GM21576 (cell line): ENCODE data around the gene SLC10A3.
A peak's percentile ranks its signal among the peaks of the same experiment; 100 is the strongest.

Experiments used
- ATAC-seq: cut with Tn5 transposase; IDR thresholded peaks from one replicate; pipeline ENCODE4 v1.9.1; 2021; ENCODE audit warnings: mild to moderate bottlenecking, moderate library complexity; ENCODE audit not compliant: unreplicated experiment

The SLC10A3 gene

GRCh38 chrX:154490414-154491083 is at the start of gene SLC10A3:
SLC10A3 (minus strand) TSS chrX:154490629; CDS start chrX:154488940, 1,689 bp downstream.
- ATAC-seq = peak; percentile 69

GRCh38 chrX:154539077-154539476 is 48.6 kb upstream of the SLC10A3 start:
- no peak for ATAC-seq

GRCh38 chrX:154535892-154536291 is 45.5 kb upstream of the SLC10A3 start:
- no peak for ATAC-seq

- ATAC-seq = peak; percentile 95
Measured at GRCh38 chrX:154534526-154535322, 44.3 kb upstream of the SLC10A3 start.

- no peak for ATAC-seq
Measured at GRCh38 chrX:154532690-154533089, 42.3 kb upstream of the SLC10A3 start.

DNA sequence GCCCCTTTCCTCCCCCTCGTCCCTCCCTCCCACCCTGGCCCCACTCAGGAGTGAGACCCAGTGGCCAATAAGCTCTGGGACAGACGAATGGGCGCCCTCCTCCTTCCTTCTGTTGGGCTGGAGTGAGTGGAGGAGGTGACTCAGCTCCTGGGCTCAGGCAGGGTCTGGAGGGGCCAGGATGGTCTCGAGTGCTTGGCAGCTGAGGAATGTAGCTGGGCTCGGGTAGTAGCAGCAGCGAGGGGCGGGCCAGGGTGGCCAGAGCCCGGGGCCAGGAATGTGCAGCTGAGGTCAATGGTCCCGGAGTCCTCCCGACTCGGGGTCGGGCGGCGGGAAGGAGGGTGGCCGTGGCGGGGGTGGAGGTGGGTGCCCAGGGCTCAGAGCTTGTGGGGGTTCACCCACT is 41.2 kb upstream of the SLC10A3 start:
- ATAC-seq = no peak

GRCh38 chrX:154530286-154530685 is 39.9 kb upstream of the SLC10A3 start:
- ATAC-seq = no peak

DNA sequence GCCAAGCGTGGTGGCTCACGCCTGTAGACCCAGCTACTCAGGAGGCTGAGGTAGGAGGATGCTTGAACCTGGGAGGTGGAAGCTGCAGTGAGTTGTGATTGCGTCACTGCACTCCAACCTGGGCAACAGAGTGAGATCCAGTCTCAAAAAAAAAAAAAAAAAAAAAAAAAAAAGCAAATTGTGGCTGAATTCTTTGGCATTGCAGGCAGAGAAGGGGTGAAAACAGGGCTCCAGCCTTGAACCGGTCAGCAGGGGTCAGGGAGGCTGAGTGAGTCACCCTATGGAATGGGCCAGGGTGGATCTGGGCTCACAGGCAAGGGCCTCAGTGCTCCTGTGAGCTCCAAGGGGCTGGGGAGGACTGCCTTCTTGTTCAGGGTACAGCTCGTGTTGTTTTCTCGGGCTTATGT is 38.8 kb upstream of the SLC10A3 start:
- ATAC-seq = no peak

DNA sequence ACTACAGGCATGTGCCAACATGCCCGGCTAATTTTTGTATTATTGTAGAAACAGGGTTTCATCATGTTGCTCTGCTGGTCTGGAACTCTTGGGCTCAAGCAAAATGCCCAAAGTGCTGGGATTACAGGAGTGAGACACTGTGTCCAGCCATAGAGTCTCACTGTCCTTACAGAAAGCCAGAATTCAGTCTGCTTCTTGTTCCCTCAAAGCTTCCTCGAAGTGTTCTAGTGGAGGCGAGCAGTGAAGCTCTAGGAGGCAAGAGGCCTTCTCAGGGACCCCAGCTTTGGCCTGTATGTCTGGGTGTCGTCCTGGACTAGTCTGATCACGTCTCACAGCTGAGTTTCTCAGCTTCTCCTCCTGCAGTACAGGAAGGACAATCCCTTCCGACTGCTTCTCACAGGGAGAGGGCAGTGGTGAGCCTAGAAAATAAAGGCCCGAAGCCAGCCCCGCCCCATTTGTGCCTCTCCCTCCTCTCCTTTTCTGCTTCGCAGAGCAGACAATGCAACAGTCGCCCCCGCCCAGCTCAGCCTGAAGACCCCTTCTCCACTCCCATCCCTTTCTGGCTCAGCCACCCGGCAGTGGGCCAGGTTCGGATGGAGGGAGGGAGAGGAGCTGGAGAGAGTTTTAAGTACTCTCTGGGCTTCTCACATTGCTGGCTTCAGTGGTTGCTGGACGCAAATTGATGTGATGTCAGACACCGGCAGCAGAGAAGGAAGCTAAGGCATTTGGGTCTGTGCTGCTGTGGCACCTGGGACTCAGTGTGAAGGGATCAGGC is 36.7 kb upstream of the SLC10A3 start:
- ATAC-seq = peak; percentile 87

DNA sequence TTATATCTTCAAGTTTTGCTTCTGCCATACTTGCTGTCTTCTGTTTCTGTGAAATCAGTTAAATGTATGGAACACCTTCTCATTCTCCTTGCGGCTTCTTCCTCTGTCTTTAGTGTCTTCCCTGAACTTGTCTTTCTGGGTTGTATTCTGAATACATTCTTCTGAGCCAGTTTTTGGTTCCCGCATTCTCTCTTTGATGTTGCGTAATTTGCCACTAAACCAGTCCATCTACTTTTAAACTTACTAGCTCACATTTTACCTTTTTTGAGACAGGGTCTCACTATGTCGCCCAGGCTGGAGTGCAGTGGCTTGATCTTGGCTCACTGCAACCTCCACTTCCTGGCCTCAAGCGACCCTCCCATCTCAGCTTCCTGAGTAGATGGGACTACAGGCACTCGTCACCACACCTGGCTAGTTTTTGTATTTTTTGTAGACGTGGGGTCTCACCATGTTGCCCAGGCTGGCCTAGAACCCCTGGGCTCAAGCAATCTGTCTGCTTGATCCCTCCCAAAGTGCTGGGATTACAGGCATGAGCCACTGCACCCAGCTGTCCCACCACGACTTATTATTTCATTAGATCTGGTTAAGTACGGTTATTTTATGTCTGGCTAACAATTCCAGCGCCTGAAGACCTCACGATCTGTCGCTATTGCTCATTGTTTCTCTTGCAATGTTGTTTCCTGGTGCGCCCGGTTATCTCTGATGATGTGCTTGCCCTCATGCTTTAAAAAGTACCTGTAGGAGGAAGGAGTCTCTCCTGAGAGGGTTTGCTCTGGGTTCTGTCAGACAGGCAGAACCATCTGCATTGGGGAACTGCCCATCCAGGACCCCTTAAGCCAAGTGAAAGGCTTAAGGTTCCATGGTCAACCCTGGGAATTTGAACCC is 35.4 kb upstream of the SLC10A3 start:
- no peak for ATAC-seq

- ATAC-seq = no peak
Measured at GRCh38 chrX:154519389-154519788, 29.0 kb upstream of the SLC10A3 start.

GRCh38 chrX:154517101-154517781 is 26.8 kb upstream of the SLC10A3 start:
- ATAC-seq = no peak

DNA sequence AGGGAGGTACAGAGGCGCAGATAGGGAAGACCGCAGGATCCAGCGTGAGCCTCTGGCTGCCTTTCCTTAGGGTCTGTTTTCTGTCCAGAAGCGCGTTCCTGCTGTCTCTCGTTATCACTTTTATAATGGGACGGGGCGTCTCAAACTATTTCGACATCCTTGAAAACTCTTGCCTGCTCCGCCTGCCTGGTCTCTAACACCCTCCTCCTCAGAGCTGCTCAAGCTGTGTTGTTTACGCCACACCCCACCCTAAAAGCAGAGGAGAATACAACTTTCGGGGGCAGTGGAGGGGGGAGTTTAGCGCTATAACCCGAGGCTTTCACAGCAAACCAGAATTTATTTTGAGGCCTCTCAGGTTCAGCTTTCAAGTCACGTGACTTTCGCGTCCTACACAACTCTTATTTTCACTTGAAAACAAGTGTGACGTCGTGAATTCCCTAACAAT is 26.2 kb upstream of the SLC10A3 start:
- no peak for ATAC-seq

GRCh38 chrX:154515966-154516655 is 25.7 kb upstream of the SLC10A3 start, which contains the start of gene FAM3A:
FAM3A (minus strand) TSS chrX:154516232; CDS start chrX:154515772, 460 bp downstream.
- peak; percentile 82 for ATAC-seq

GRCh38 chrX:154515090-154515965 is 24.9 kb upstream of the SLC10A3 start:
- ATAC-seq = no peak

DNA sequence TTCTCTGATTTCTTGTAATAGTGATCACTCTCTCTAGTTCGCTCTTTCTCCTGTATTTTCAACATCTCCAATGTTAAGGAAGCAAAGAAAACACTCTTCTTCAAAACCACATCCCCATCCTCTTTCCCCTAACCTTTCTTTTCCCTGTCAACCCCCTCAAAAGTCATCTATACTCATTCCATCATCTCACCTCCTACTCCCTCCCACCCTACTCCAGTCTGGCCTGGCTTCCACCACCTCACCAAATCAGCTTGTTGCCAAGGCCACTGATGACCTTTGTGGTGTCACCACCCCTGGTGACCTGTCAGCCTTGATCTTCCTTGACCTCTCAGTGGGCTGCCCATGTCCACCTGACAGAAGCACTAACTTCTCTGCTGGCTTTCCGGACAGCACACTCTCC is 23.3 kb upstream of the SLC10A3 start:
- ATAC-seq = no peak

DNA sequence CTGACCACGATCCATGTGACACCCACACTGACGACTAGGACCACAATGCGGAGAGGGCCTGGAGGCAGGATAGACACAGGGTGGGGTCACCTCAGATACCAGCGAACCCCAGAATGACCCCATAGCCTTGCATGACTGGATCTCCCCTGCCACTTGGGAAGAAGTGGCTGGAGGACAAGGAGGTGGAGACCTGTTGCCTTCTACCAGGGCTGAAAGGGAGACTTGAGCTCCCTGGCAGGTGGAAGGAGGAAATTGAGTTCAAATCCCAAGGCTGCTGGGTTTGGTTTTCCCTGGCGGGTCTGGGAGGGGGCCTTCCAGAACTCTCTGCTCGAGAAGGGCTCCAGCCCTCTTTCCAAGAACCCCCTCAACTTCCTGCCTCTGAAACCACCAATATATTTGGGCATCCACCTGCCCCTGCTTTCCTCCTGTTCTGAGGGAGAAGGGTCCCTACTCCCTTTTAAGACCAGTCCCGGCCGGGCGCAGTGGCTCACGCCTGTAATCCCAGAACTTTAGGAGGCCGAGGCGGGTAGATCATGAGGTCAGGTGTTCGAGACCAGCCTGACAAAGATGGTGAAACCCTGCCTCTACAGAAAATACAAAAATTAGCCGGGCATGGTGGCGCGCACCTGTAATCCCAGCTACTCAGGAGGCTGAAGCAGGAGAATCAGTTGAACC is 22.6 kb upstream of the SLC10A3 start:
- no peak for ATAC-seq

- no peak for ATAC-seq
Measured at GRCh38 chrX:154511761-154512160, 21.3 kb upstream of the SLC10A3 start.
